Right lobe of liver (tissue), 6 donors: ENCODE measurements around the gene ALG3. TPM values are rescaled to one million over a fixed set of nuclear protein-coding genes. Genes with fewer than 3 reads are reported as not detected.

Source experiments
- ATAC-seq, 4 donors: fragments of 200-7000 bp; cut with Tn5 transposase; one replicate each; pipeline ENCODE4 v1.9.1; 2020; ENCODE audit warnings: mild to moderate bottlenecking in 4 of 4, moderate library complexity in 4 of 4
- DNase-seq, 3 donors: peaks; one replicate each; pipeline ENCODE4 v3.0.0-alpha.2; 2020
- H3K27ac ChIP-seq, 3 donors: fragments of 200-600 bp; one replicate each; pipeline ENCODE4 v1.8.0; 2022
- H3K27me3 ChIP-seq, 2 donors: fragments of 200-600 bp; one replicate each; pipeline ENCODE4 v1.8.0; 2022
- H3K36me3 ChIP-seq, 4 donors: fragments of 200-600 bp; sonication (generic) in 1 of 4; one replicate each; pipeline versions ENCODE4 v1.5.1 to v1.8.0; 2017 to 2022; ENCODE audit warnings: control low read depth in 1 of 4
- H3K4me1 ChIP-seq, 4 donors: fragments of 200-600 bp; sonication (generic) in 1 of 4; one replicate each; pipeline versions ENCODE4 v1.5.1 to v1.8.0; 2017 to 2022; ENCODE audit warnings: control low read depth in 1 of 4
- H3K4me3 ChIP-seq, 3 donors: fragments of 200-600 bp; one replicate each; pipeline ENCODE4 v1.8.0; 2022
- H3K9me3 ChIP-seq, 4 donors: fragments of 200-600 bp; sonication (generic) in 1 of 4; one replicate each; pipeline versions ENCODE4 v1.5.1 to v1.8.0; 2017 to 2022; ENCODE audit warnings: control low read depth in 1 of 4
- POLR2A ChIP-seq: fragments of 450-650 bp; IDR thresholded peaks from one replicate; pipeline ENCODE4 v1.6.1; 2017; ENCODE audit warnings: antibody characterized with exemption, mild to moderate bottlenecking
- WGBS: methylation state at CpG from one replicate; pipeline ENCODE4 v1.1.6; 2018; ENCODE audit warnings: low coverage, low lambda C conversion rate; ENCODE audit not compliant: insufficient coverage; ENCODE audit errors: missing lambda C conversion rate; 5-methylcytosine and 5-hydroxymethylcytosine counted together
- intact Hi-C, 2 donors: fragments of 100-400 bp; cut with DNase I; formaldehyde crosslinking; loops; one replicate each; pipeline versions ENCODE4 v1.11.2 to v1.14.1; 2022
- total RNA-seq, 6 experiments: library from RNA; depleted of rRNA in 2 of 6; stranded (reverse); fragments of >200 nt in 2 of 6; fragmentation: NEBNext Ultra II Directional in 3 of 6; extraction: Animal tissue kit (Norgen Biotek cat#: 25700) in 3 of 6; gene quantifications; one replicate each; pipeline versions ENCODE4 v1.1.0 to v1.2.4, GENCODE V29; 2016 to 2023
- TF ChIP-seq, protein P1 (sequence below), 4 donors: fragments of 200-600 bp in 3 of 4; fragments of 450-650 bp in 1 of 4; IDR thresholded peaks; one replicate each; pipeline versions ENCODE4 v1.5.1 to v1.8.0; 2016 to 2022; ENCODE audit warnings: antibody characterized with exemption in 4 of 4, mild to moderate bottlenecking in 2 of 4
- donor health status: DM: no; HTN: yes; CAD: no.
- donor health status: DM: no; HTN: no; CAD: no.
- donor health status: DM: no; HTN: no; CAD: no.
- donor health status: DM: no; HTN: yes; CAD: no.
- donor health status: DM: no; HTN: yes; CAD: no.

ALG3 gene
- total RNA-seq, 6 experiments from 2014 or later = 29.3 to 130 (median 35.5) TPM

DNA sequence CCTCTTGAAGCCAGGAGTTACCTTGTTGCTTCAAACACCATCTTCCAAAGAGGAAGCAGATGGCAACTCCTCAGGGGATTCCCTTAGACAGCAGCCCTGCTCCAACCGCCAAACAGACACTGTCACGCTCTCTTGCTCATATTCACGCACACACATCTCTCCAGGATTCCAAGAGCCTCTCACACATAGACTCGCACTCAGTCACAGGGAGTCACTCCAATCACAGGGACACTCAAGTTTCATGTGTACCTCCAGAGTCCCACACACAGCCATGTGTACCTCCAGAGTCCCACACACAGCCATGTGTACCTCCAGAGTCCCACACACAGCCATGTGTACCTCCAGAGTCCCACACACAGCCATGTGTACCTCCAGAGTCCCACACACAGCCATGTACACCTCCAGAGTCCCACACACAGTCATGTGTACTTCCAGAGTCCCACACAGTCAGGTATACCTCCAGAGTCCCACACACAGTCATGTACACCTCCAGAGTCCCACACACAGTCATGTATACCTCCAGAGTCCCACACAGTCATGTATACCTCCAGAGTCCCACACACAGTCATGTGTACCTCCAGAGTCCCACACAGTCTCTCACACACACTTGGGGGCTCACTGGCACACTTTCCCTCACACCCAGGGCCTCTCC lies 13.3 kb downstream of the ALG3 start:
- no peak overlapping the region for H3K4me3 ChIP-seq
- TF ChIP-seq, protein P1, sequence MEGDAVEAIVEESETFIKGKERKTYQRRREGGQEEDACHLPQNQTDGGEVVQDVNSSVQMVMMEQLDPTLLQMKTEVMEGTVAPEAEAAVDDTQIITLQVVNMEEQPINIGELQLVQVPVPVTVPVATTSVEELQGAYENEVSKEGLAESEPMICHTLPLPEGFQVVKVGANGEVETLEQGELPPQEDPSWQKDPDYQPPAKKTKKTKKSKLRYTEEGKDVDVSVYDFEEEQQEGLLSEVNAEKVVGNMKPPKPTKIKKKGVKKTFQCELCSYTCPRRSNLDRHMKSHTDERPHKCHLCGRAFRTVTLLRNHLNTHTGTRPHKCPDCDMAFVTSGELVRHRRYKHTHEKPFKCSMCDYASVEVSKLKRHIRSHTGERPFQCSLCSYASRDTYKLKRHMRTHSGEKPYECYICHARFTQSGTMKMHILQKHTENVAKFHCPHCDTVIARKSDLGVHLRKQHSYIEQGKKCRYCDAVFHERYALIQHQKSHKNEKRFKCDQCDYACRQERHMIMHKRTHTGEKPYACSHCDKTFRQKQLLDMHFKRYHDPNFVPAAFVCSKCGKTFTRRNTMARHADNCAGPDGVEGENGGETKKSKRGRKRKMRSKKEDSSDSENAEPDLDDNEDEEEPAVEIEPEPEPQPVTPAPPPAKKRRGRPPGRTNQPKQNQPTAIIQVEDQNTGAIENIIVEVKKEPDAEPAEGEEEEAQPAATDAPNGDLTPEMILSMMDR (IDR thresholded peaks at IDR 0.05) = no peak
- no peak for TF ChIP-seq POLR2A
- 67% methylated on average over 1 of the region's 4 CpGs for WGBS
- H3K9me3 ChIP-seq = no peaks in the 10 kb centered on the region
- ATAC-seq (no peak), DNase-seq (no peak)
- H3K27me3 ChIP-seq = peaks cover 0 to 13% of the 10 kb centered on the region in 2 donors
- peaks cover 0 to 4% (median 0%) of the 10 kb centered on the region in 4 donors for H3K4me1 ChIP-seq
- intact Hi-C loops = no loop called here
- H3K36me3 ChIP-seq = no peaks in the 10 kb centered on the region
- no peak overlapping the region for H3K27ac ChIP-seq

GRCh38 chr3:184234671-184235380 lies 13.9 kb downstream of the ALG3 start:
- intact Hi-C loops = no loop called here

DNA sequence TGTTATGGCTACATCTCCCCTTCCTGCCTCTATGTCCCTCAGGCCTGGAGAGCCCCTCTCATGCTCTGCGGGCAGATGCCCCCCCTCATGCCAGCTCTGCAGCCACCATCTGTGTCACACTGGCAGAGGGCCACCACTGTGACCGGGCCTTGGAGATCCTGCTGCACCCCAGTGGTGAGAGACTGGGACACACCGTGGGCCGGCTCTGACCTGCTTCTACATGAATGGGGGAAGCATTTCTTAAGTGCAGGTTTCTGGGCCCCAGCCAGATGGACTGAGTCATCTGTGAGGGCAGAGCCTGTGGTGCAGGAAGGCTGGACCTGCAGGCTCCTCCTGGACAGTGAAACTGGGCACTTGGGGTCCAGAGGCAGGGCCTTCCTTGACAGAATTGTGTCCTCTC lies 14.5 kb downstream of the ALG3 start:
- intact Hi-C loops = no loop called here

More at GRCh38 chr3:184234671-184235380, 13.9 kb downstream of the ALG3 start:
- Histone ChIP-seq H3K27me3 (peaks cover 0 to 20% of the 10 kb centered on the region in 2 donors), H3K4me1 (peaks cover 0 to 11% (median 1%) of the 10 kb centered on the region in 4 donors), H3K27ac (no peak overlapping the region), H3K4me3 (no peak overlapping the region), H3K36me3 (no peaks in the 10 kb centered on the region), H3K9me3 (no peaks in the 10 kb centered on the region)
- TF ChIP-seq, protein P1 (IDR thresholded peaks at IDR 0.05) = no peak
- TF ChIP-seq POLR2A = no peak
- 67% methylated on average over 2 of the region's 19 CpGs for WGBS
- DNase-seq = no peak
- no peak for ATAC-seq

DNA sequence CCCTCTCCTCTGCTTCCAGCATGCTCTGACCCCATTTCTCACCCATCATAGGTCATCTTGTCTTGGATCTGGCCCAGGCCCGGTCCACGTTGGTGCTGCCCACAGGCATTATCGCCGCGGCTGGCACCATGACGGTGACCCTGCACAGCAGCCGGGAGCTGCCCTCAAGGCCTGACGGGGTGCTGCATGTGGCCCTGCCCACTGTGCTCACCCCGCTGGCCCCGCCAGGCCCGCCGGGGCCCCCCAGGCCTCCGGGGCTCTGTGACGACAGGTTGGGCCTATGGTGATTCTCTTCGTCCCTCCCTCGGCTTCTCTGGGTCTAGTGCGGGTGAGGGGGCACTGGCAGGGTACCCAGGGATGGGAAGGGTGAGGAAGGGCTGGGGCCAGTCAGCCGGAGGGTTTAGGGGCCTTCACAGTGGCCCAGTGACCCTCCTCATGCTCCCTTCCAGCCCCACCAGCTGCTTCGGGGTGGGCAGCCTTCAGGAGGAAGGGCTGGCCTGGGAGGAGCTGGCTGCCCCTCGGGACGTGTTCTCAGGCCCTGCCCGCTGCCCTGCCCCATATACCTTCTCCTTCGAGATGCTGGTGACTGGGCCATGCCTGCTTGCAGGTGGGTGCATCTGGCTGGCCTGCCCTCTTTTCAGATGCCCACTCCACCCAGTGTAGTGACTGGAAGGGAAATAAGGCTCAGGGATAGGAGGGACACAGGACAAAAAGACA lies 15.5 kb downstream of the ALG3 start:
- no peaks in the 10 kb centered on the region for H3K36me3 ChIP-seq
- H3K27me3 ChIP-seq = peaks cover 0 to 24% of the 10 kb centered on the region in 2 donors
- intact Hi-C loops = no loop called here
- H3K4me3 ChIP-seq = no peak overlapping the region
- no peak for ATAC-seq
- no peak overlapping the region for H3K27ac ChIP-seq
- no peaks in the 10 kb centered on the region for H3K9me3 ChIP-seq
- WGBS = 76% methylated on average over 6 of the region's 23 CpGs
- DNase-seq = no peak
- no peak for TF ChIP-seq POLR2A
- H3K4me1 ChIP-seq = peaks cover 0 to 18% (median 3%) of the 10 kb centered on the region in 4 donors

More for the DNA sequence above, 14.5 kb downstream of the ALG3 start:
- Histone ChIP-seq H3K4me3 (no peak overlapping the region), H3K36me3 (no peaks in the 10 kb centered on the region), H3K27me3 (peaks cover 0 to 24% of the 10 kb centered on the region in 2 donors), H3K9me3 (no peaks in the 10 kb centered on the region), H3K4me1 (peaks cover 0 to 17% (median 3%) of the 10 kb centered on the region in 4 donors), H3K27ac (no peak overlapping the region)
- TF ChIP-seq, protein P1 (IDR thresholded peaks at IDR 0.05) = no peak
- no peak for TF ChIP-seq POLR2A
- DNase-seq (no peak), ATAC-seq (no peak)
- WGBS = 33% methylated on average over 2 of the region's 4 CpGs
